ENCODE data around the gene HIPK2. TPM values are rescaled to one million over a fixed set of nuclear protein-coding genes. Genes with fewer than 3 reads are reported as not detected.

The HIPK2 gene
- polyA plus RNA-seq, 2 donors: 4.2 to 7.8 TPM

DNA sequence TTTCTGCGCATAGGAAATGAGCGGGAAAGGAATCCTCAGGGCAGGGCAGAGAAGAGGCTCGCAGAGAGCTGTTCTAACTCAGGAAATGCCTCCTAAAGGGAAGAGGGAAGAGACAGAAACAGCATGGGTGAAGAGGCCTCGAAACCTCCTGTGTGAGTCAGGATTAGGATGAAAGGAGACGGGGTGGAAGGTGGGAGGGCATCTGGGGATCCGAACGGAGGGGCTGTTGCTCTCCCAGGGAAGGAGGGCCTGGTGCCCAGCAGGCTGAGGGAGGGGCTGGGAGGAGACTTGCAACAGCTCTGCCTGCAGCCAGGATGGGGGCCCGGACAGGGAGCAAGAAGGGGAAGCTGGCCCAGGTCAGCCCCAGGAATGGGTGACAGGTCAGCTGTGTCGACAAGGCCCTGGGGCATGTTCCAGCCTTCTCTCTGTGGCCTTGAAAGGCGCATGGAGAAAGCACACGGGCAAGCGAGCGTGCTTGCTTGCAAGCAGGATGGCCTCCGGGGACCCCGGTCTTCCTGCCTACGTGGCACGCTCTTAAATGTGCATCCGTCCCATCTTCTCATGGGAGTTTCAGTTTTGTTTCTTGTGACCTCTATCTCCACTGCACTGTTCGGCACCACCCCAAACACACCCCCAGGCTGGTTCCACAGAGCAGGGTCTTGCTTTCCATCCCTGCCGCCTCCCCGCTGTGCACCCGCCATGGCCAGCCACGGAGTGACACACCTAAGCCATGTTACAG is 63.5 kb downstream of the HIPK2 start:
- H3K9me3 ChIP-seq (ENCODE audit: control insufficient read depth in 2 of 2, insufficient read depth in 1 of 2, low read depth in 1 of 2, low read length in 1 of 2): no peaks in the 10 kb centered on the region
- H3K27me3 ChIP-seq (ENCODE audit: control insufficient read depth in 1 of 2, insufficient read depth in 2 of 2, low read length in 2 of 2): no peaks in the 10 kb centered on the region
- no peak overlapping the region for H3K4me3 ChIP-seq (ENCODE audit: low read depth in 1 of 2, low read length in 2 of 2)
- WGBS, 2 donors: 85 to 86% methylated on average over 22 to 23 of the region's 23 CpGs
- H3K27ac ChIP-seq (ENCODE audit: low read depth in 2 of 2, low read length in 1 of 2): no peak overlapping the region
- peaks cover 23 to 38% of the 10 kb centered on the region in 2 donors for H3K36me3 ChIP-seq (ENCODE audit: control insufficient read depth in 2 of 2, insufficient read depth in 2 of 2, low read length in 1 of 2)
- H3K4me1 ChIP-seq (ENCODE audit: control insufficient read depth in 2 of 2, insufficient read depth in 2 of 2, low read length in 1 of 2): peaks cover 0 to 5% of the 10 kb centered on the region in 2 donors

DNA sequence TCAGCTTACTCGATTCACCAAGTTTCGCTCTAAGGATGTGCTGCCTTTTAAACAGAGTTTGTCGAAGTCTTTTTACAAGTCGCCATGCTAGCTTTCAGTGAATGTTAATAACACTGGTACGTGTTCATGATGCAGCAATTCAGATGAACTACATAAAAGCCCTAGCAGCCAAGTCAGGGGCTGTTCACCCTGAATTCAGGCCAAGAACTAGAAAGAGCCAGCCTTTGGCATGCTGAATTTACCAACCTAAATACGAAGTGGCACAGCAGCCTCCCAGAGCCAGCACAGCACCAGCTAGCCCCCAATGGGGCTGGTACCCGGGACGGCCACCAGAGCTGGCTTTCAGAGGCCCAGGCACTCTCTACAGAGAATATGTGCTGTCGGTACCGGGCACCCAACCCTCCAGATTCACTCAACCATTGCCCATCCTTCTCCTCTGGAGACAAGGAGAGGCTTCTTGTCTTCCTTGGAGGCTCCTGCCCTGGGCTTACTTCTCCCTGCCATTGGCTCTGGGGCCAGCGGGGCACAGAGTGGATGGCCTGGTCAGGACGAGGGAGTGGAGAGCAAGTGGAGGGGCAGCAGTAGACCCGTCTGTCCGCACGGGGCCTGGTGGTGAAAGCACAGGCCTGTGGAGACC is 64.2 kb downstream of the HIPK2 start:
- H3K36me3 ChIP-seq (ENCODE audit: control insufficient read depth in 2 of 2, insufficient read depth in 2 of 2, low read length in 1 of 2): peaks cover 23 to 38% of the 10 kb centered on the region in 2 donors
- peaks cover 0 to 5% of the 10 kb centered on the region in 2 donors for H3K4me1 ChIP-seq (ENCODE audit: control insufficient read depth in 2 of 2, insufficient read depth in 2 of 2, low read length in 1 of 2)
- no peak overlapping the region for H3K4me3 ChIP-seq (ENCODE audit: low read depth in 1 of 2, low read length in 2 of 2)
- WGBS, 2 donors: 91 to 92% methylated on average over 15 of the region's 15 CpGs
- no peaks in the 10 kb centered on the region for H3K27me3 ChIP-seq (ENCODE audit: control insufficient read depth in 1 of 2, insufficient read depth in 2 of 2, low read length in 2 of 2)
- H3K9me3 ChIP-seq (ENCODE audit: control insufficient read depth in 2 of 2, insufficient read depth in 1 of 2, low read depth in 1 of 2, low read length in 1 of 2): no peaks in the 10 kb centered on the region
- H3K27ac ChIP-seq (ENCODE audit: low read depth in 2 of 2, low read length in 1 of 2): no peak overlapping the region

DNA sequence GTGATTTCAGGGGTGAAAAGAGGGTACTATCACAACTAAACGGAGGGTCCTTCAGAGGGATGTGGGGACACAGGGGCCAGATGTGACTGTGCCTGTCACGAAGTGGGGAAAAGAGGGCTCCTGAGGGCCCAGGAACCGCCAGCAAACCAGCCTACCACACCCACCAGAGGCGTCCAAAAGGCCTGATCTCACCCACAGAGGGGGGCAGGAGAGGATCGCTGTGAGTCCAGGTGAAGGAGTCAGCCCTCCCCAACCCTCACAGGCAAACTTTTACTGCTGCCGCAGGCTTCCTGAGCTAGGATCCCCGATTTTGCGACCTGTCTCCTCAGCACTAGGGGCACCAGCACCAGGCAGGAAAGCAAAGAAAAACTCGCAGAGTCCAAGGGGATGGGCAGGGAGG is 64.7 kb downstream of the HIPK2 start:
- Histone ChIP-seq H3K36me3 (ENCODE audit: control insufficient read depth in 2 of 2, insufficient read depth in 2 of 2, low read length in 1 of 2) (peaks cover 23 to 38% of the 10 kb centered on the region in 2 donors), H3K27me3 (ENCODE audit: control insufficient read depth in 1 of 2, insufficient read depth in 2 of 2, low read length in 2 of 2) (no peaks in the 10 kb centered on the region), H3K4me3 (ENCODE audit: low read depth in 1 of 2, low read length in 2 of 2) (no peak overlapping the region), H3K4me1 (ENCODE audit: control insufficient read depth in 2 of 2, insufficient read depth in 2 of 2, low read length in 1 of 2) (peaks cover 0 to 5% of the 10 kb centered on the region in 2 donors), H3K27ac (ENCODE audit: low read depth in 2 of 2, low read length in 1 of 2) (no peak overlapping the region), H3K9me3 (ENCODE audit: control insufficient read depth in 2 of 2, insufficient read depth in 1 of 2, low read depth in 1 of 2, low read length in 1 of 2) (no peaks in the 10 kb centered on the region)
- 85 to 89% methylated on average over 9 of the region's 9 CpGs for WGBS, 2 donors

DNA sequence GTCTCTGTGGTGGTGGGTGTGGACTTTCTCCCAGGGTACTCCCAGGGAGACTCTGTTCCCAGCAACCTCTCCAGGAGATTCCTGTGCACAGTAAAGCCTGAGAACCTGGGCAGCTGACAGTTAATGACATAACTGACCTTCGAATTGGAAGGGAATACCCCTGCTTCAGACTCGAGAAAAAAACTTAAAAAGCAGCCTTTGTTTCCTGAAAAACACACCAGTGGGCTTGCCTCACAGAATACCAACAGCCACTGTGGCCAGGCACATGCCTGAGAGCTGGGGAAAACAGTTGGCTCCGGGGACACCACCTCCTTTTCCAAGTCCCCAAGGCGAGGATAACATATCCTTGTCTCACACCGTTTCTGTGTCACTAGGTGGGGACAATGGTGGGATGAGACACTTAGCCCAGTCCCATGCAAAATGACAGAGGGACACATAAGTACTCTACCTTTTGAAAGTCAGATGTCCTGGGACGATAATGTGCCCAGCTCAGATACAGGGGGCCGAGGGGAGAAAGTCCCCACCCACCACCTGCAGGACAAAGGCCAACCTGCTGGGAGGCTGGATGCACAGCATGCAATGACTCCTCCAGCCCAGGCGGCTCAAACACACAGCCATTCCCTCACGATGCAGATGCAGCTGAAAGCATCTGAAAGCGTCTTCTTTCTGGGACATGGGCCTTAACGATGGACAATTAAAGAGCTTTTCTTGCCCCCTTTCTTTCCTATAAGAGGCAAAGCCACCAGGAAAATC is 65.6 kb downstream of the HIPK2 start:
- Histone ChIP-seq H3K27me3 (ENCODE audit: control insufficient read depth in 1 of 2, insufficient read depth in 2 of 2, low read length in 2 of 2) (no peaks in the 10 kb centered on the region), H3K36me3 (ENCODE audit: control insufficient read depth in 2 of 2, insufficient read depth in 2 of 2, low read length in 1 of 2) (peaks cover 23 to 39% of the 10 kb centered on the region in 2 donors), H3K9me3 (ENCODE audit: control insufficient read depth in 2 of 2, insufficient read depth in 1 of 2, low read depth in 1 of 2, low read length in 1 of 2) (no peaks in the 10 kb centered on the region), H3K4me3 (ENCODE audit: low read depth in 1 of 2, low read length in 2 of 2) (no peak overlapping the region), H3K4me1 (ENCODE audit: control insufficient read depth in 2 of 2, insufficient read depth in 2 of 2, low read length in 1 of 2) (peaks cover 0 to 5% of the 10 kb centered on the region in 2 donors), H3K27ac (ENCODE audit: low read depth in 2 of 2, low read length in 1 of 2) (no peak overlapping the region)
- WGBS, 2 donors: 76 to 83% methylated on average over 11 of the region's 11 CpGs

DNA sequence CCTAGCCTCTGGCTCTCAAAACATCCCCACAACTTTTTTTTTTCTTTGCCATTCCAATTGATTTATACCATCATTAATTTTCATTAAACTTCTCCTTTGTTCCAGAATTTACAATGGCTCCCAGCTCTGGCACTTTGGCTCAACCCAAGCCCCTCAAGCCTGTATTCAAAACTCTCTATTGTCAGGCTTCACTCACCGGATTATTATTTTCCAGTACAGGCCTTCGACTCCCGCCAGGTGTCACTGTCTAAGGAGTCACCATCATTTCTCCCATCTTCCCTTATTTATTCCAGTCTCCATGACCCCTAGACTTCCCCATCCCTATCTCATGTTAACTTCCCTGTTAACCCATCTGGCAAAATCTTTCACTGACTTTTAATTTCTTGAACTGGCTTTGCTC is 67.8 kb downstream of the HIPK2 start:
- WGBS, 2 donors: 97 to 98% methylated on average over 3 of the region's 3 CpGs
- Histone ChIP-seq H3K4me3 (ENCODE audit: low read depth in 1 of 2, low read length in 2 of 2) (no peak overlapping the region), H3K36me3 (ENCODE audit: control insufficient read depth in 2 of 2, insufficient read depth in 2 of 2, low read length in 1 of 2) (peaks cover 9 to 29% of the 10 kb centered on the region in 2 donors), H3K4me1 (ENCODE audit: control insufficient read depth in 2 of 2, insufficient read depth in 2 of 2, low read length in 1 of 2) (peaks cover 0 to 5% of the 10 kb centered on the region in 2 donors), H3K27me3 (ENCODE audit: control insufficient read depth in 1 of 2, insufficient read depth in 2 of 2, low read length in 2 of 2) (no peaks in the 10 kb centered on the region), H3K27ac (ENCODE audit: low read depth in 2 of 2, low read length in 1 of 2) (no peak overlapping the region), H3K9me3 (ENCODE audit: control insufficient read depth in 2 of 2, insufficient read depth in 1 of 2, low read depth in 1 of 2, low read length in 1 of 2) (no peaks in the 10 kb centered on the region)

DNA sequence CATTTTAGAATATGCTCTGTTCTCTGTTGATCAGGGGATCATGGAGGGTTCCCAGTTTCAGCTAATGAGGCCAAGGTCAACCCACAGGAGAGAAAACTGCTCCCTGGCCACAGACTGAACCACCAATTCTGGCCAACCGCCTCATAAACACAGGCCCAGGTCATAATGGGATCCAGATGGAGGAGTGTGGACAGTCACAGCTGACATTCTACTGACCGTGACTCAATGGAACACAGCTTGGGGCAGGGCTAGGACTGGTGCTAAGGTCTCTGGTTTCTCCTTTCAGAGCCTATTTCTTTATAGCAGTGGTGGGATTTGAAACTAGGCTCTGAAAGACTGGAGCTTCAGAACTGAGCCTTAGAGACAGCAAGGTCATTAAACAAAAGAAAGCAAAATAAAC is 68.3 kb downstream of the HIPK2 start:
- H3K27me3 ChIP-seq (ENCODE audit: control insufficient read depth in 1 of 2, insufficient read depth in 2 of 2, low read length in 2 of 2): no peaks in the 10 kb centered on the region
- peaks cover 8 to 27% of the 10 kb centered on the region in 2 donors for H3K36me3 ChIP-seq (ENCODE audit: control insufficient read depth in 2 of 2, insufficient read depth in 2 of 2, low read length in 1 of 2)
- WGBS, 2 donors: 75 to 81% methylated on average over 2 of the region's 2 CpGs
- H3K27ac ChIP-seq (ENCODE audit: low read depth in 2 of 2, low read length in 1 of 2): no peak overlapping the region
- peaks cover 2 to 5% of the 10 kb centered on the region in 2 donors for H3K4me1 ChIP-seq (ENCODE audit: control insufficient read depth in 2 of 2, insufficient read depth in 2 of 2, low read length in 1 of 2)
- H3K4me3 ChIP-seq (ENCODE audit: low read depth in 1 of 2, low read length in 2 of 2): no peak overlapping the region
- no peaks in the 10 kb centered on the region for H3K9me3 ChIP-seq (ENCODE audit: control insufficient read depth in 2 of 2, insufficient read depth in 1 of 2, low read depth in 1 of 2, low read length in 1 of 2)

DNA sequence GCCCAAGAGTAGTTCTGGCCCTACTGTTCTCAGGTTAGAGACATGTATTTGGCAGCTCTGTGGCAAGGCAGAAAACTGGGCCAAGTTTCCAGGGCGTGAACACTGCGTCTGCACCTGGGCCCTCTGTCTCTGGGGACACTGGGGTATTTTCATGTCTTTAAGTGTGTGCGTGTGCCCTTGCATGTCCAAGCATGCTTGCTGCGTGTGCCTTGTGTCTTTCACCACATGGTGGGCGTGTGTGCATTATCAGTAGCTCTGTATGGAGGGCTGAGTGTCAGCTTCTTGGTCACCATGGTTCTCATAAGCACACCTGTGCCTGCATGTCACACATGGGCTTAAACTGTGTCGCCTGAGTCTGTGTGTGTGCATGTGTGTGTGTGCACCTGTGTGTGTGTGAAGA is 69.3 kb downstream of the HIPK2 start:
- Histone ChIP-seq H3K9me3 (ENCODE audit: control insufficient read depth in 2 of 2, insufficient read depth in 1 of 2, low read depth in 1 of 2, low read length in 1 of 2) (no peaks in the 10 kb centered on the region), H3K27me3 (ENCODE audit: control insufficient read depth in 1 of 2, insufficient read depth in 2 of 2, low read length in 2 of 2) (no peaks in the 10 kb centered on the region), H3K36me3 (ENCODE audit: control insufficient read depth in 2 of 2, insufficient read depth in 2 of 2, low read length in 1 of 2) (peaks cover 2 to 22% of the 10 kb centered on the region in 2 donors), H3K27ac (ENCODE audit: low read depth in 2 of 2, low read length in 1 of 2) (no peak overlapping the region), H3K4me3 (ENCODE audit: low read depth in 1 of 2, low read length in 2 of 2) (no peak overlapping the region), H3K4me1 (ENCODE audit: control insufficient read depth in 2 of 2, insufficient read depth in 2 of 2, low read length in 1 of 2) (peaks cover 5 to 9% of the 10 kb centered on the region in 2 donors)
- 57 to 60% methylated on average over 6 of the region's 6 CpGs for whole genome bisulfite sequencing, 2 donors

DNA sequence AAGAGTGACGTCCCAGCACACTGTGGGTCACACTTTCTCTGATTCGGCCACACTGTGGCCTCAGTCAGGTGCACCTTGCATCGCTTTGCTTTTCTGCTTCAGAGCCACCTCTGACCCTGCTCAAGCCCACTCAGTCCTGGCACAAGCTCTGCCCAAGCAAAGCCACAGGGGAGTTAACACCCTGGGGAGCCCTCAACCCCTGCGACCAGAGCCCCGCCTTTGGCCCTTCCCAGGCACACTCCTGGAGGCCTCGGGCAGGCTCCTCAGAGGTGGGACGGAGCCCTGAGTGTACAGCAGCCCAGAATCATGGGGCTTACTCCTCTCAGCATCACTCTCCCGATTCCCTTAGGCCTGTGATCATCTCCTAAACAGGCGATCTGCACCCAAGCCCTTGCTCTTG is 71.0 kb downstream of the HIPK2 start:
- H3K9me3 ChIP-seq (ENCODE audit: control insufficient read depth in 2 of 2, insufficient read depth in 1 of 2, low read depth in 1 of 2, low read length in 1 of 2): no peaks in the 10 kb centered on the region
- no peak overlapping the region for H3K27ac ChIP-seq (ENCODE audit: low read depth in 2 of 2, low read length in 1 of 2)
- WGBS, 2 donors: 83 to 87% methylated on average over 9 of the region's 9 CpGs
- H3K36me3 ChIP-seq (ENCODE audit: control insufficient read depth in 2 of 2, insufficient read depth in 2 of 2, low read length in 1 of 2): peaks cover 2 to 12% of the 10 kb centered on the region in 2 donors
- H3K27me3 ChIP-seq (ENCODE audit: control insufficient read depth in 1 of 2, insufficient read depth in 2 of 2, low read length in 2 of 2): no peaks in the 10 kb centered on the region
- H3K4me1 ChIP-seq (ENCODE audit: control insufficient read depth in 2 of 2, insufficient read depth in 2 of 2, low read length in 1 of 2): peaks cover 3 to 9% of the 10 kb centered on the region in 2 donors
- H3K4me3 ChIP-seq (ENCODE audit: low read depth in 1 of 2, low read length in 2 of 2): no peak overlapping the region

DNA sequence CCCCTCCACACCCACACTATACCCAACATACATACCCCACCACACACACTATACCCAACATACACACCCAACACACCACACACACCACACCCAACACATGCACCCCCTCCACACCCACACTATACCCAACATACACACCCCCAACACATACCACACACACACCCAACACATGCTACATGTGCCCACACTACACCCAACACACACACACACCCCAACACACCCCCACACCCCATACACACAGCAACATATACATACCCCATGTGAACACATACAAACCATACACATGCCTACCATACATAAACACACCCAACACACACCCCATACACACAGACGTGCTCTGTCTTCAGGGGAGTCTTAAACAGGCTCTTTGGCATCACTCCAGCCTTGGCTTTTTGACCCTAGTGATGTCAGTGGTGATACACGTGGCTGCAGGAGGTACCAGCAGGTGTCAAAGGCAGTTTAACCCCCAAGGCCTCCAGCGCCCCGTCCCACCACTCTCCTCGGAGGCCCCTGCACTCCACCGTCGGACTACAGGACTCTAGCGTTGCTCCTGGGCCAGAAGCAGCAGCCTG is 73.4 kb downstream of the HIPK2 start:
- H3K27ac ChIP-seq (ENCODE audit: low read depth in 2 of 2, low read length in 1 of 2): peak overlapping the region in 1 of 2 donors; percentile 17
- no peaks in the 10 kb centered on the region for H3K9me3 ChIP-seq (ENCODE audit: control insufficient read depth in 2 of 2, insufficient read depth in 1 of 2, low read depth in 1 of 2, low read length in 1 of 2)
- no peaks in the 10 kb centered on the region for H3K27me3 ChIP-seq (ENCODE audit: control insufficient read depth in 1 of 2, insufficient read depth in 2 of 2, low read length in 2 of 2)
- peaks cover 2 to 19% of the 10 kb centered on the region in 2 donors for H3K36me3 ChIP-seq (ENCODE audit: control insufficient read depth in 2 of 2, insufficient read depth in 2 of 2, low read length in 1 of 2)
- H3K4me3 ChIP-seq (ENCODE audit: low read depth in 1 of 2, low read length in 2 of 2): no peak overlapping the region
- 80 to 85% methylated on average over 8 of the region's 8 CpGs for WGBS, 2 donors
- H3K4me1 ChIP-seq (ENCODE audit: control insufficient read depth in 2 of 2, insufficient read depth in 2 of 2, low read length in 1 of 2): peaks cover 6 to 17% of the 10 kb centered on the region in 2 donors

All from esophagus (tissue), 2 donors.